GM19324 (cell line): Measurements from ENCODE around the gene NOX5.

Source experiments
- ATAC-seq: cut with Tn5 transposase; IDR thresholded peaks from one replicate; pipeline ENCODE4 v1.9.1; 2021; ENCODE audit warnings: mild to moderate bottlenecking, moderate library complexity; ENCODE audit not compliant: unreplicated experiment, low FRiP score

NOX5 gene

GRCh38 chr15:68990231-68990991 is 24.1 kb upstream of the NOX5 start:
- ATAC-seq, result no peak

GRCh38 chr15:68990992-68991500 is 23.4 kb upstream of the NOX5 start:
- ATAC-seq, result no peak

- no peak for ATAC-seq
Measured at GRCh38 chr15:68991723-68992122, 22.8 kb upstream of the NOX5 start.

- no peak for ATAC-seq
Measured at GRCh38 chr15:68992696-68993095, 21.8 kb upstream of the NOX5 start.

- ATAC-seq, result no peak
Measured at GRCh38 chr15:68993276-68993675, 21.2 kb upstream of the NOX5 start.

DNA sequence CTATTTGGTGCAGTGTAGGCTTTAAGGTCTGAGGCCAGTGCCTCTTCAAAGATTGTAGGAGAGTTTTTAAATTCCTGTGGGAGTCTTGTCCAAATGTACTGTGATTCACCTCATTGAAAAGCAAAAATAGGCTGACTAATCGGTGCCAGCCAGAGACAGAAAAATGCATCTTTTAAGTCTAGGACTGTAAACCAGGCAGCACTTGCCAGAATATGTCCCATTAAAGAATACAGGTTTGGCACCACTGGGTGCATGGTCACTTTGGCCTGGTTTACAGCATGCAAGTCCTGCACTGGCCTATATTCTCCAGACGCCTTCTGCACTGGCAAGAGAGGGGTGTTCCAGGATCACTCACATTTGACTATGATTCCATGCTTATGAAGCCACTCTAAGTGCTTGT is 20.3 kb upstream of the NOX5 start:
- ATAC-seq, result no peak

- ATAC-seq, result no peak
Measured at GRCh38 chr15:68994981-68995761, 19.3 kb upstream of the NOX5 start.

DNA sequence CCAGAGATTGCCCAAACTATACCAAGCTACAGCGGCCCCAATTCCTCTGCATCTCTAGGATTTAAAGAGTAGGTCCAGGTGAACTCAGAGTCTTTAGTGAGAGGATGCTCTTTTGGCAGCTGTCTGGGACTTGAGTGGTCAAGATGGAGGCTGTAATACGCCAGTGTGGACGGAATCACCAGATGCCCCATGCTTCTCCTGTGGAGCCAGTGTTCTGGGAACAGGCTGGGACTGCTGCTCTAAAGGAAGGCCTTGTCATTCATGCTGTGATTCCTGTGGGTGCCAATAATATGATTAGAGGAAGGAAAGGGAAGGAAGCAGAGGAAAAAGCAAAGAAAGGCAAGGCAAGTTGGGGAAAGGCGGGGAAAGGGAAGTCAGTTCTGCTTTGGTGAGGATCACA is 17.4 kb upstream of the NOX5 start:
- no peak for ATAC-seq

GRCh38 chr15:68997930-68998777 is 16.3 kb upstream of the NOX5 start:
- ATAC-seq, result no peak

DNA sequence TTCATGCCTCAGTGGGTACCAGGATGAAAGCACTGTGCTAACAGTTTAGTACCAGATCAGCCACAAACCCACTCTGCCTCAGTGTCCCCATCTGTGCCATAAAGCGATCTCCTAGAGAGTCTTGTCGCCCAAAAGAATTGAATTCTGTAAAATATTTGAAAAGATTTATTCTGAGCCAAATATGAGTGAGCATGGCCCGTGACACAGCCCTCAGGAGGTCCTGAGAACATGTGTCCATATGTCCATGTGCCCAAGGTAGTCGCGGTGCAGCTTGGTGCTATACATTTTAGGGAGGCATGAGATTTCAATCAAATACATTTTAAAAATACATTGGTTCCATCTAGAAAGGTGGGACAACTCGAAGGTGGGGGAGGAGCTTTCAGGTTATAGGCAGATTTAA is 15.4 kb upstream of the NOX5 start:
- no peak for ATAC-seq

GRCh38 chr15:69000091-69000490 is 14.4 kb upstream of the NOX5 start:
- no peak for ATAC-seq

DNA sequence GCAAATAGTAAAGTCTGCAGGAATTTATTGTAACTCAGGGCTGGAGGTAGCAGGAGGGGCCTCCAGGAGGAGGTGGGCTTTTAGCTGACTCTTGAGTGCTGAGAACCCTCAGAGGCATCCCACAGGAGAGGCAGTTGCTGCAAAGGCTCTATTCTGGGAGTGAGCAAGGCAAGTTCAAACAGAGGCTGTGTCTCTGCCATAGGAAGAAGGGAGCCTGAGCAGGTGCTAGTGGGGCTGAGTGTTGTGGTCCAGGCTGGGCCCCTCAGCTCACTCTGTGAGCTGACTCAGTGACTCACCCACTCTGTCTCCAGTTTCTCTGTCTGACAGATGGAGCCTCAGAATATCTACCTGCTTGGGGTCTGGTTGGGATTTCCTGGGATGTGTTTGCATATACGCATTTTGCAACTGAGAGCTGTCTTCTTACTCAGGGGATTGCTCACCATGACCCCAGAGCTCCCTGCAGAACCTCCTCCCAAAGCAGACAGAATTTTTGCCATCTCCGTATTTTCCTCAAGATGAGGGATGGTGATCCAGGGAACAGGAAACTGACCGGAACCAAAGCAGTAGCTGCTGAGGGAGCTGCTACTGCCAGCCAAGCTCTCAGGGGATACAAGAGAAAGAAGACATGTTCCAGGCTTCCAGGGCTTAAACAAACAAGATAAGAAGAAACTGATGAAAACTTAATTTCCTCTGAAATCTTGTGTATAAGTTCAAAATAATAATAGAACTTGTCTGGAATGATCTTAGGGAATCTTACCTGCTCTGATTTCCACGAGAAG is 13.6 kb upstream of the NOX5 start:
- ATAC-seq, result no peak

- ATAC-seq, result no peak
Measured at GRCh38 chr15:69002783-69003182, 11.7 kb upstream of the NOX5 start.

DNA sequence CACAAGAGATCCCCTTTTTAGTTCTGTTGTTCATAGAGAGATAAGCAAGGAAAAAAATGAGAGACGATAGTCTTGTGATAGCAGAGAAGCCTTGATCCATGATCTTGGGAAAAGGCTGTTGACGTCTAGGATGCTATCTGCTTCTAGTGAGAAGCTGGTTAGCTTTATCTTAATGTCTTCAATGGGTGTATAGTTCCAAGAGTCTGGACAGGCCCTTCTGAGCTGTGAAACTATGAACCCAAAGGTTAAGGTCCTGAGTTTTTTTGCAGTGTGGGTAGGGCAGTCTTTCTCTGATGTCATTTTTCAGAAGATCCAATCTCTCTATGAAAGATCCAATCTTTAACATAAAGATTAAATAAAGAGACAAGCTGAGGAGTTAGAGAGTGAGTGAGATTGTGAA is 10.5 kb upstream of the NOX5 start:
- no peak for ATAC-seq

DNA sequence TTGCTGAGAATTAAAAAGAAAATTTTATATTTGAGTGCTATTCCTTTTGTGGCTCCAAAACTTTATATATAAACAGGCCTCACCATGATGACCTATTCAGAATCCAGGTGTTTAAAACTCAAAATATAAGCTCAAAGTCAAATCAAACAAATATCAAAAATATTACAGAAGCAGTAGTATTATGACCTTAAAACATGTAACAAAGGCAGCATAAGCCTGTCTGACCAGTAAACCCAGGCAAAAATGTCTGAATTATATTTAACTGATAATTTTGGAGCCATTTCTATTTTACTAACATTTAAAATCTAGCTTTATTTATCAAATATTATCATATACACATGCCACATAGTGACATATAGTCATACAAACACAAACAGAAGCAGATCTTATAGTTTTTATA is 6.4 kb upstream of the NOX5 start:
- no peak for ATAC-seq

- ATAC-seq, result no peak
Measured at GRCh38 chr15:69009341-69009740, 5.2 kb upstream of the NOX5 start.

DNA sequence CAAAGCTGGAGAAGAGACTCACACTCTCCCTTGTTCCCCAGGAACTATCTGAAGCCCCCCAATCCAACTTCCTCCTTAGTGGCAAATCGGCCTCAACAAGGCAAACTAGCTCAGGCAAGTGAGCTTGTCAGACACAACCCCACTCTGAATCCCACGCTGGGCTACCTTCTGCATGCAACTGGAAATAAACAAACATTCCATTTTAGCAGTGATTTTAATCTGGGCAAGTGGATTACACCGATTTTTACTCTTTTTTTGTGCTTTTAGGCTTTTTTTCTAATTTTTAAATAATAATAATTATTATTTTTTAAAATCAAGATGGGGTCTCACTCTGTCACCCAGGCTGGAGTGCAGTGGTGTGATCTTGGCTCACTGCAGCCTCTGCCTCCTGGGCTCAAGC is 2.9 kb upstream of the NOX5 start:
- no peak for ATAC-seq

DNA sequence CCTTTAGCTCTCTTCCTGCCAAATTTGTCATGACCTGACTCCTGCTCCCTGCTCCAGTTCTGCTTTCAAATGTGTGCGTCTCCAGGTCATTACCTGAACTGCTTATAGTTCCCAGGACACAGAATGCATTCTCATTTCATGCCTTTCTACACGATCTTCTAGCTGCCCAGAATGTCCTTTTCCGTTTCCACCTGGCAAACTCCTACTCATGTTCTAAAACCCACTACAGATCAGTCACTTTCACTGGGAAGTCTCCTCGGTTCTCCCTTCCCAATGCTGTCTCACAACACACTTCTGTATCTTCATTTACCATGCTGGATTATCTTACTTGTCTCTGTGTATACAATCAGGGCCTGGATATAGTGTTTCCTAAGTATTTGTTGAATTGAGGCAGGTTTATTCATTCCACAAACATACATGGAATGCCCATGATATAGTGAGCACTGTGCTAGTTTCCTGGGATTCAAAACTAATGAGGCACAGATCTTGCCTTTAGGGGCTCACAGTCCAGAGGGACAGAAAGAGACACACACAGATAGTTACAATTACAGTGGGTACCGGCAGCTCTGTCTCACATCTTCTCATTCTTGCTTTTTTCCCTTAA is 1.6 kb upstream of the NOX5 start:
- no peak for ATAC-seq

- no peak for ATAC-seq
Measured at GRCh38 chr15:69013726-69014406, 629 bp upstream of the NOX5 start.
